Measurements from ENCODE around the gene RMDN2.

RMDN2 gene

GRCh38 chr2:38057651-38058410, 132.7 kb downstream of the RMDN2 start:
- TF ChIP-seq CTCF (IDR thresholded peaks at IDR 0.05) (no peak), ZFX (IDR thresholded peaks at IDR 0.05; ENCODE audit: borderline replicate concordance) (no peak)
- H3K27ac ChIP-seq: no peak overlapping the region

- no peak for TF ChIP-seq CTCF (IDR thresholded peaks at IDR 0.05)
- no peak for TF ChIP-seq ZFX (IDR thresholded peaks at IDR 0.05; ENCODE audit: borderline replicate concordance)
- H3K27ac ChIP-seq: no peak overlapping the region
These were observed 135.3 kb downstream of the RMDN2 start for GRCh38 chr2:38060236-38061018.

GRCh38 chr2:38064801-38065501, 139.9 kb downstream of the RMDN2 start:
- TF ChIP-seq ZFX (IDR thresholded peaks at IDR 0.05; ENCODE audit: borderline replicate concordance): no peak
- no peak for TF ChIP-seq CTCF (IDR thresholded peaks at IDR 0.05)
- H3K27ac ChIP-seq: no peak overlapping the region

GRCh38 chr2:38065502-38066135, 140.5 kb downstream of the RMDN2 start:
- TF ChIP-seq CTCF (IDR thresholded peaks at IDR 0.05): no peak
- no peak for TF ChIP-seq ZFX (IDR thresholded peaks at IDR 0.05; ENCODE audit: borderline replicate concordance)
- no peak overlapping the region for H3K27ac ChIP-seq

- no peak overlapping the region for H3K27ac ChIP-seq
- no peak for TF ChIP-seq ZFX (IDR thresholded peaks at IDR 0.05; ENCODE audit: borderline replicate concordance)
- TF ChIP-seq CTCF (IDR thresholded peaks at IDR 0.05): no peak
These were observed 141.5 kb downstream of the RMDN2 start for GRCh38 chr2:38066421-38067115.

Data from 22Rv1 (cell line).